Natural killer cell (primary cell): ENCODE measurements around the gene CD72. TPM values are rescaled to one million over a fixed set of nuclear protein-coding genes. Genes with fewer than 3 reads are reported as not detected.

Experiments
- ATAC-seq, 3 donors: fragments of 150-1000 bp in 2 of 3; fragments of 200-7000 bp in 1 of 3; cut with Tn5 transposase; 1 replicate in 1 of 3; 2 replicates in 2 of 3; pipeline ENCODE4 v1.10.0; 2021; ENCODE audit warnings: mild to moderate bottlenecking in 2 of 3, moderate library complexity in 2 of 3
- DNase-seq, 2 donors: peaks; one replicate each; pipeline versions ENCODE4 v3.0.0 to v3.0.0-alpha.2; 2013 to 2021; ENCODE audit warnings: mixed read lengths in 1 of 2
- H3K27ac ChIP-seq: one replicate; pipeline ENCODE4 v1.5.1; 2013; ENCODE audit warnings: mild to moderate bottlenecking, low read length
- H3K27me3 ChIP-seq: one replicate; pipeline ENCODE4 v1.6.1; 2013; ENCODE audit warnings: low read length; ENCODE audit not compliant: control insufficient read depth, insufficient read depth
- H3K36me3 ChIP-seq: one replicate; pipeline ENCODE4 v1.6.1; 2013; ENCODE audit warnings: low read length; ENCODE audit not compliant: control insufficient read depth, insufficient read depth
- H3K4me1 ChIP-seq: one replicate; pipeline ENCODE4 v1.6.1; 2013; ENCODE audit warnings: low read length; ENCODE audit not compliant: control insufficient read depth, insufficient read depth
- H3K4me3 ChIP-seq: one replicate; pipeline ENCODE4 v1.5.1; 2013; ENCODE audit warnings: low read length
- H3K9me3 ChIP-seq: one replicate; pipeline ENCODE4 v1.6.1; 2013; ENCODE audit warnings: low read length; ENCODE audit not compliant: control insufficient read depth, insufficient read depth
- H3K27ac Mint-ChIP-seq, 2 donors: one replicate each; pipeline ENCODE4 v1.8.0; 2022; ENCODE audit warnings: mild to moderate bottlenecking in 2 of 2, mixed read lengths in 2 of 2, moderate library complexity in 1 of 2
- H3K27me3 Mint-ChIP-seq, 2 donors: one replicate each; pipeline ENCODE4 v1.8.0; 2022; ENCODE audit warnings: low read depth in 2 of 2, mixed read lengths in 2 of 2
- H3K36me3 Mint-ChIP-seq: one replicate; pipeline ENCODE4 v1.8.0; 2022; ENCODE audit warnings: mixed read lengths
- H3K4me1 Mint-ChIP-seq, 2 donors: one replicate each; pipeline ENCODE4 v1.8.0; 2022; ENCODE audit warnings: mixed read lengths in 2 of 2
- H3K4me3 Mint-ChIP-seq: one replicate; pipeline ENCODE4 v1.8.0; 2022; ENCODE audit warnings: mild to moderate bottlenecking, moderate library complexity, mixed read lengths
- H3K9me3 Mint-ChIP-seq, 2 donors: one replicate each; pipeline ENCODE4 v1.8.0; 2022; ENCODE audit warnings: mixed read lengths in 2 of 2
- CTCF ChIP-seq: fragments of 200-600 bp; IDR thresholded peaks from one replicate; pipeline ENCODE4 v1.8.0; 2022; ENCODE audit warnings: antibody characterized with exemption
- WGBS: methylation state at CpG from one replicate; pipeline ENCODE4 v1.1.7; 2013; ENCODE audit warnings: missing lambda C conversion rate; ENCODE audit not compliant: insufficient coverage; 5-methylcytosine and 5-hydroxymethylcytosine counted together
- intact Hi-C: fragments of 100-400 bp; cut with micrococcal nuclease; formaldehyde crosslinking; loops from one replicate; pipeline ENCODE4 v1.14.2; 2022
- total RNA-seq, 4 donors: library from RNA; stranded (reverse); fragments of 120-200 nt in 1 of 4; gene quantifications; one replicate each; pipeline versions ENCODE4 v1.2.3 to v1.2.4, GENCODE V29; 2013 to 2022

Gene CD72
- total RNA-seq, 3 donors from 2014 or later (not counting 1 experiment from before 2014, with no cell fraction given), result 27.0 to 48.1 (median 32.3) TPM

- Mint-ChIP-seq H3K36me3 (no peaks in the 10 kb centered on the region), H3K9me3 (no peaks in the 10 kb centered on the region), H3K4me3 (no peak overlapping the region), H3K4me1 (peaks cover 20 to 21% of the 10 kb centered on the region in 2 donors), H3K27ac (peak overlapping the region; percentile 80 to 90), H3K27me3 (no peaks in the 10 kb centered on the region)
- WGBS, result 73% methylated on average over 5 of the region's 5 CpGs
- H3K4me1 ChIP-seq, result peaks cover 19% of the 10 kb centered on the region
- no peaks in the 10 kb centered on the region for H3K27me3 ChIP-seq
- DNase-seq, result no peak
- intact Hi-C loops, result no loop called here
- no peaks in the 10 kb centered on the region for H3K36me3 ChIP-seq
- no peak for TF ChIP-seq CTCF
- no peak for ATAC-seq
- no peaks in the 10 kb centered on the region for H3K9me3 ChIP-seq
- no peak overlapping the region for H3K4me3 ChIP-seq
- H3K27ac ChIP-seq, result no peak overlapping the region
Observed at GRCh38 chr9:35569206-35569605, 49.0 kb downstream of the CD72 start.

- WGBS, result 100% methylated on average over 4 of the region's 4 CpGs
- intact Hi-C loops, result no loop called here
- no peak for ATAC-seq
- Mint-ChIP-seq H3K27me3 (no peaks in the 10 kb centered on the region), H3K27ac (no peak overlapping the region), H3K4me1 (peaks cover 21 to 30% of the 10 kb centered on the region in 2 donors), H3K36me3 (no peaks in the 10 kb centered on the region), H3K4me3 (no peak overlapping the region), H3K9me3 (no peaks in the 10 kb centered on the region)
- no peaks in the 10 kb centered on the region for H3K9me3 ChIP-seq
- H3K36me3 ChIP-seq, result no peaks in the 10 kb centered on the region
- no peak overlapping the region for H3K27ac ChIP-seq
- no peak overlapping the region for H3K4me3 ChIP-seq
- no peak for DNase-seq
- no peak for TF ChIP-seq CTCF
- peaks cover 22% of the 10 kb centered on the region for H3K4me1 ChIP-seq
- no peaks in the 10 kb centered on the region for H3K27me3 ChIP-seq
Observed at GRCh38 chr9:35568196-35568595, 50.0 kb downstream of the CD72 start.

- Histone ChIP-seq H3K27ac (no peak overlapping the region), H3K4me1 (peaks cover 22% of the 10 kb centered on the region), H3K36me3 (no peaks in the 10 kb centered on the region), H3K4me3 (no peak overlapping the region), H3K27me3 (no peaks in the 10 kb centered on the region), H3K9me3 (no peaks in the 10 kb centered on the region)
- Mint-ChIP-seq H3K4me3 (no peak overlapping the region), H3K27ac (no peak overlapping the region), H3K27me3 (no peaks in the 10 kb centered on the region), H3K36me3 (no peaks in the 10 kb centered on the region), H3K4me1 (peaks cover 21 to 30% of the 10 kb centered on the region in 2 donors), H3K9me3 (no peaks in the 10 kb centered on the region)
- 100% methylated on average over 2 of the region's 2 CpGs for WGBS
- intact Hi-C loops, result no loop called here
- no peak for ATAC-seq
- TF ChIP-seq CTCF, result no peak
- no peak for DNase-seq
Observed at GRCh38 chr9:35566417-35566816, 51.8 kb downstream of the CD72 start.

GRCh38 chr9:35564658-35565061 is 53.6 kb downstream of the CD72 start:
- Histone ChIP-seq H3K4me3 (no peak overlapping the region), H3K27me3 (no peaks in the 10 kb centered on the region), H3K4me1 (peaks cover 5% of the 10 kb centered on the region), H3K36me3 (no peaks in the 10 kb centered on the region), H3K27ac (no peak overlapping the region), H3K9me3 (no peaks in the 10 kb centered on the region)
- Mint-ChIP-seq H3K9me3 (no peaks in the 10 kb centered on the region), H3K27ac (no peak overlapping the region), H3K4me1 (peaks cover 6 to 18% of the 10 kb centered on the region in 2 donors), H3K27me3 (no peaks in the 10 kb centered on the region), H3K36me3 (no peaks in the 10 kb centered on the region), H3K4me3 (no peak overlapping the region)
- intact Hi-C loops, result no loop called here
- no peak for ATAC-seq
- no peak for TF ChIP-seq CTCF
- no peak for DNase-seq
- 98% methylated on average over 6 of the region's 7 CpGs for WGBS
